CD4-positive, alpha-beta T cell treated with Interleukin-10 for 1 hour (primary cell): ENCODE data around the gene TRIP4.
"Not testable (repeated sequence)": the region's sequence is repeated elsewhere in the genome, so short reads cannot be mapped to it uniquely, and the experiment has no call there.

Experiments
- DNase-seq: peaks from one replicate; pipeline ENCODE4 v3.0.0-alpha.2; 2020

TRIP4 gene

DNA sequence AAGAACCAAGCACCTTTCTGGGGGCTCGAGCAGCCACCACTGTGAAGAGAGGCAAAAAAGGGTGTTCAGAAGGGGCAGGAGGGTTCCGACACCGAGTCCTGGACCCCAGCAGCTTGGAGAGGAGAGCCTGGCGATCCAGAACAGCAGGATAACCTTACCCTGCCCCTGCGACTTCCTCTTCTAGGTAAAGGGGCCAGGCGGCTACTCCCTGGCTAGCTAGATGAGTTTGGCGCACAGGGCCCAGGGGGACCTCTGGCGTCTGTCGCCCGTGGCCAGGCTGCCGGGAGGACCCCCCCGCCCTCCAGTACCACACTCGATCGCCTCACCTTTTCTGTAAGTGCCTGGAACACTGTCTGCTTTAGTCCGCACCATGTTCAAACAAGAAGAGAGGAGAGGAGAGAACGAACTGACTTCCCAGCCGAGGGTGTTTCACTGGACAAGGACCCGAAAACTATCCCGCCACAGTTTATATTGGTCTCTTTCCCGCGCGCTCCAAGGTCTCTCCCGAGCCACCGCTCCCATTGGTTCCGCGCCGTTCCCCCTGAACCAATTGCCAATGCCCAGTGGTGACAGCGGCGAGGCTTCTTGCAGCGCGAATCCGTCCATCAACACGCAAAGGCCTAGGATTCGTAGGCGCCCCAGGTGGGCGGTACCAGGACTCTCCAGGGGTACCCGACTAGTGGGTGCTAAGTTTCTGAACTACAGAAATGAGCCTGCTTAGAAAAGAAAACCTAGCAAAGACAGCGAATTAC is 6.5 kb upstream of the TRIP4 start, which contains the start of gene PCLAF:
TSS of gene PCLAF (minus strand) at position 442 of the 752 bp plus-strand sequence. CDS start at position 372, 70 bp downstream.
- peak; percentile 93 for DNase-seq

DNA sequence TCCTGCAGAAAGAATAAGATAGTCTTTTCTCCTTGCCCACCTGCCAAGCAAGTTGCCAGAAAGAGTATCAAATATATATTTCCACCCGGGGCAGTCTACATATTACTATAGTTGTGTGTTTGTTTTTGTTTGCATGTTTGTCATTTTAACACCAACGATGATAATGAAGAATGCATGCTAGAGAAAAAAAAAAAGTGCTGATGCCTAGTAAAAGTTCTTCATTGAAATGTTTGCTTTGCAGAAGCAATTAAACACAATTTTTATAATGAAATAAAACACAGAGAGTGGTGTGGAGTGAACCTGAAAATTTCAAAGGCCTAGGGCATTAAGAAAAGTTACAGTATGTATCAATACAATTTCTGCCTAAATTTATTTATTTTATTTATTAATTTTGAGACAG is 3.9 kb upstream of the TRIP4 start:
- DNase-seq: no peak

DNA sequence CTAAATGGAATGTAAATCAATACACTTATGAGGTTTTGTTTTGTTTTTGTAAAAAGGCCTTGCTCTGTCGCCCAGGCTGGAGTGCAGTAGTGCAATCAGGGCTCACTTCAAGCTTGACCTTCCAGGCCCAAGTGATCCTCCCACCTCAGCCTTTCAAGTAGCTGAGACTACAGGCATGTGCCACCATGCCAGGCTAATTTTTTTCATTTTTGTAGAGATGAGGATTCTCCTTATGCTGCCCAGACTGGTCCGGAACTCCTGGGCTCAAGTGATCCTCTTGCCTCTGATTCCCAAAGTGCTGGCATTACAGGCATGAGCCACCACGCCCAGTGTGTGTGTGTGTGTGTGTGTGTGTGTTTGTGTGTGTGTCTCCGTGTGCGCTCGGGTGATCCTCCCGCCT is 1.3 kb upstream of the TRIP4 start:
- DNase-seq: no peak

DNA sequence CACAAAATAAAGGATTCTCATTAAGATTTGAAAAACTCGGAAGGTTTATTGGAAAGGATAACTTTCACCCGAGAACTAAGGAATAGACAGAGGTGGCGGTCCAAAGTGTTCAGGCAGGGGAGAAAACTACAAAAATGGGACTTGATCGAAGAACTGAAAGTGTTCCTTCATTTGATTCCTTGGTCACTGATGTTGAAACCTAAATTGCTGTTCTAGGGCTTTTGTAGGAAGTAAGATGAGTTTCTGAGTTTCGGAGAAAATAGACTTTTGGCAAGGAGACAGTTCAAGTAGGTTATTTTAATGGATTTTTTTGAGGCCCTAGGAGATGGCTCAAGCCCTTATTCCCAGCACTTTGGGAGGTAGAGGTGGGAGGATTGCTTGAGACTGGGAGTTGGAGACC is 1.4 kb downstream of the TRIP4 start:
- no peak for DNase-seq

DNA sequence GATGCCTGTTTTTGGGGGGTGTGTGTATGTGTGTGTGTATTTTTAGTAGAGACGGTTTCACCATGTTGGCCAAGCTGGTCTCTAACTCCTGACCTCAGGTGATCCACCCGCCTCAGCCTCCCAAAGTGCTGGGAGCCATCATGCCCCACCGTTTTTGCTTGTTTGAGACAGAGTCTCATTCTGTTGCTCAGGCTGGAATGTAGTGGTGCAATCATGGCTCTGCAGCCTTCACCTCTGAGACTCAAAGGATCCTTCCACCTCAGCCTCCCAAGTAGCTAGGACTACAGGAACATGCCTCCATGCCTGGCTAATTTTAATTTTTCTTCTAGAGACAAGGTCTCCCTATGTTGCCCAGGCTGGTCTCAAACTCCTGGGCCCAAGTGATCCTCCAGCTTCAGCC is 4.8 kb downstream of the TRIP4 start:
- not testable (repeated sequence) for DNase-seq

DNA sequence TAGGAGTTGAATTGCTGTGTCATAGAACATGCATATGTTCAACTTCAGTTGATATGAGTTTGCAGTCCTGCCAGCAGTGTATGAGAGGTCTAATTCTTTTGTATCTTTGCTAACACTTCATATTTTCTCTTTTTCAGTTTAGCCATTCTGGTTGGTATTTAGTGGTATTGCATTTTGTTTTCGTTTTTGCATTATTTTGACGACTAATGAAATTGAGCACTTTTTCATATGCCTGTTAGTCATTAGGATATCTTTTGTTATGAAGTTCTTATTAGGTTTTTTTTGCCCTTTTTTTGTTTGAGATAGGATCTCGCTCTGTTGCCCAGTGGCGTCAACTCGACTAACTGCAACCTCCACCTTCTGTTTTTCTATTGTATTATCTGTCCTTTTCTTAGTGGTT is 9.2 kb downstream of the TRIP4 start:
- no peak for DNase-seq

DNA sequence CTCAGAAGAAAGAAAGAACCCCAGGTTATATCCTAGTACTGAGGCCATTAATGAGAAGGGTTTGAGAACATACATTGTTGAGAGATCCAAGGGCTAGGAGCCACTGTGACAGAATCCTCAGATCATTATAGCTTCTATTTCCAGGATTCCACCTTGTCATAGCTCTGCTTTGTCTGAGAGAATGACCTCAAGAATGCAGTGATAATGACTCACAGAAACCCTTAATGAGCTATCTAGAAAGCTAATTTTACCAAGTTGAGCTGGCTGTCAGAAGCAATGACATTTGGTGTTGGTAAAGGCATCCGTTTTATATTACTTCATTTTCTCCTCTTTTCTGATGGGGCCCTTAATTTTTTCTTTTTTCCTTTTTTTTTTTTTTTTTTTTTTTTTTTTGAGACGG is 10.9 kb downstream of the TRIP4 start:
- DNase-seq: no peak

DNA sequence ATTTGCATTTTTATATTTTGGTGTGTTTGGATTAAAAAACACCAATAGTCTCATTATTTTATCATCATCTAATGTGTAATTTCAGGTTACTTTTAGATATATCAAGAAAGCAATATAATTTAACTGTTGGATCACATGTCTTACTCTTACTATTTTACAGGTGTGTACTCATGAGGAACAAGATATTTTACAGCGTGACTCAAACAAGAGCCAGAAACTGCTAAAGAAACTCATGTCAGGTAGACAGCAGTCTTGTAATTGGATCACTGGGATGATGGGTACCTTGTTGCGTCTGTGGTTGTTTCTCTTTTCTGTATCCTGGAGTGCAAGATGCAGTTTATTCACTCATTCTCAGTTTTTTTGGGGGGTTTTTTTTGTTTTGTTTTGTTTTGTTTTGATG is 12.9 kb downstream of the TRIP4 start:
- DNase-seq: no peak

DNA sequence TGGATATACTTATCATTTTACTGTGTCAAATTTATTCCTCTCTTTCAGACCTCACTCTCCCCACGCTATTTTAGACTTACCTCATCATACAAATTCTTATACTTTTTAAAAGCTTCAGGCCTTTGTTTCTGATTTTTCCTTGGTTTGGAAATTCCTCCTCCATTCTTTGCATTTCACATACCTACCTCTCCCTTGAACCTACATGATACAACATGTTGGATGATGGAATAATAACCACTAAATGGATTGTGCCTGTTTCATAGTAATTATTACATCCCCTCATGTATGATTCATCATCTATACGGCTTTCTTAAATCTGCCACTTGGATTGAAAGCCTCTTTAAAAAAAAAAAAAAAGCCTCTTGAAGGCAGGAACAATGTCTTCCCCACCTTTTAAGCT is 24.6 kb downstream of the TRIP4 start:
- DNase-seq: no peak

DNA sequence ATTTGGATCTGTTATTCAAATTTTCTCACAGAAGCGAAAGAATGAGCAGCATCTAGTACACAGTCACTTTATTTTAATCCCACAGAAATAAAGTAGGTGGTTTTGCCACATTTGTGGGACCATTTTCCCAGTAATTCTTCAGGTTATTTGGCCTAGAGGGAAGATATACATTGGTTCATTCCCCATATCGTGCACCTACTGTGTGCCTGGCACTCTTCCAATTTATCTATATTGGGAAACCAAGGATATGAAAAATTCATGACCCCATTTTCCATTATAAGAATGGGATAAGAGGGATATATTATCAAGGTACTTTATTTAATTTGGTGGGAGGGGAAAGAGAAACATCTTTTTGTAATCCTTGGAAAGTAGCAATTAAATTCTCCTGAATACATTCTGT is 35.1 kb downstream of the TRIP4 start:
- DNase-seq: no peak

DNA sequence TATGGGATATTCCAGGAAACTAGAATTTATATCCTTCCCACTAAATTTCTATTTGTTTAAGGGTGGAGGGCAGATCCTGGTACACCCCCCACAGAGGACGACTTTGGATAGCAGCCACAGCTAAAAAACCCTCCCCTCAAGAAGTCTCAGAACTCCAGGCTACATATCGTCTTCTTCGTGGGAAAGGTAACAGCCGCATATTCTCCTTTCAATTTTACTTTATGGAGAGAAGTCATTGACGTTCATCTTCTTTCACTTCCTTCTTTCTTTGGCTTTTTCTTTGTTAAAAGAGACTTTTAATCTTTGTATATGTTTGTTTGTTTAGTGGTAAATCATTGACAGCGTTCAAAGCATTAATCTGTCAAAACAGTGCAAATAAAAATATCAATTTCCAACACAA is 36.3 kb downstream of the TRIP4 start:
- no peak for DNase-seq

DNA sequence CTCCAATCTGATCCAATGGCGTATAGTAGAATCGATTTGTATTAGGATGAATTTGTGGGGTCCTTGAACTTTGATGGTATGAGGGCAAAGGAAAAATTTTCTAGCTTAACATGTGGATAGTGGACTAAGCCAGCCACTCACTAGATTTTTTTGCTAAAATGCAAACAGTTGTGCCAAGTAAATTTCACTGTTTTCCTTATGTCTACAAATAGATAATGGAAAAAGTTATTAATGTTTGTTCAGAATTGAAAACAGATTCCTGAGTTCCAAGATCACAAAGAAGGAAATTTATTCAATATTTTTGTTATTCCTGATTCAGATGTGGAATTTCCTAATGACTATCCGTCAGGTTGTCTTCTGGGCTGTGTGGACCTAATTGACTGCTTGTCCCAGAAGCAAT is 37.6 kb downstream of the TRIP4 start:
- no peak for DNase-seq

DNA sequence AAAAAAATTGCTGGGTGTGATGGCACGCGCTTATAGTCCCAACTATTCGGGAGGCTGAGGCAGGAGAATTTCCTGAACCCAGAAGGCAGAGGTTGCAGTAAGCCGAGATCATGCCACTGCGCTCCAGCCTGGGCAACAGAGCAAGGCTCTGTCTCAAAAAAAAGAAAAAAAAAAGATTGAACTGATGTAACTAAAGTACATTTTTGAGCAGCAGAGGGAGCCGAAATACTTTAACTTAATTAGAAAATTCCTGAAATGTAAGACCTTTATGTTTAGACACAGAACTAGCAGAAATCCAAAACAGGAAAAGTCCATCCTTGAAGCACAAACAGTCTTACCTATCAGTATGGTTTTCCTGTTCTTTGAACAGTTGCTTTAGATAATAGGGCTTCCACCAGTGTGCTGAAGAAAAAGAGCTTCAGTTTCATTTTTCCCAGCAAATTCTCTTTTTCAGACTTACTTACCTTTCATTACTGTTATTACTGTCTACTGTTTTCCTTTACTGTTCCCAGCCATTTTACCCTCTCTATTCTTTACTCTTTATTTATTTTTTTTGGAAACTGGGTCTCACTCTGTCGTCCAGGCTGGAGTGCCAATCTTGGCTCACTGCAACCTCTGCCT is 39.3 kb downstream of the TRIP4 start:
- DNase-seq: peak; percentile 29

DNA sequence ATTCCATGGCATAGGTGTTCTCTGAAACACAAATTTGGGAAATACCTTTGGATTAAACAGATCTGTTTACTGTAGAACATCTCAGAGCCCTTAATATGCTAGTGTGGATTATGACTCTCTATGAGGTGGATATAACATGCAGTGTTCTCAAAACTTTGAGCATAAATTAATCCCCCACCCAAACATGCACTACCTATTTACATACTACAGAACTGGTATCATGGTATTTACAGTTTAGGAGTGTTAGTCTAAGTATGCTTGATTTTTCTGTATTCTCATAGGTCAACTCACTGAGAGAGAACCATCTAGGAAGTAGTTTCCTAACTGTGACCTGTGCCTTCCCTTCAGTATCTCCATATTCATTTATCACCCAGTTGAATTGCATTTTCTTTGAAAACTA is 41.8 kb downstream of the TRIP4 start:
- DNase-seq: no peak

DNA sequence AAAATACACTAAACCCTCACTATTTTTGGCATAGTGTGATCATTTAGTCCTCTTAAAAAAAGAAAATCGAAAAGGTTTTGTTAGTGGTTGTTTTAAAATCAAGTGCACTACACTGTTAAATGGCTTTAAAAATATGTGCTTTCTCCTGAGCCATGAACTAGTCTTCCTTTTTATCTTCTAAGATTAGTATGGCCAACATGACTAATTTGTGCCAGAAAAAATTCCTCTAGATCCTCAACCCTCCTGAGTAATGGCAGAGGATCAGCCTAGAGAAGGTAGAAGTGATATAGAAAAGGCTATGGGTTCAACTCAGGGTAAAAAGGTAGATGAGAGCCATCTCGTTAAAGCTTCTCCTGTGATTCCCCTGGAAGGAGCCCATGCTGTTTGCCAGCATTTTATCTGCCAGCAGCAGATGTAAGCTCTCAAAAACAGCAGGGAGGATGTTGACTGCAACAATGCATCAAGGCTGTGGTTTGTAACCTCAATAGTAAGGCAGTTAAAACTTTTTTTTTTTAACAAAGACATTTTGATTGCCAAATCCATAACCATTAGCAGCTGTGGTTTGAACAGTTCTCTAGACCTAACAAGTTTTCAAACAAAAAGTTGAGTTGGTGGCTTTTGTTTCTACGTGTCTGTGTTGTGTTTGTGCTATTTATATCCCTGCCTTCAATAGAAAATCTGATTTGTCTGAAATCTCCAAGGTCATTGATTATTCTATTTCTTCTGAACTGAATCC is 42.5 kb downstream of the TRIP4 start:
- DNase-seq: peak; percentile 67

DNA sequence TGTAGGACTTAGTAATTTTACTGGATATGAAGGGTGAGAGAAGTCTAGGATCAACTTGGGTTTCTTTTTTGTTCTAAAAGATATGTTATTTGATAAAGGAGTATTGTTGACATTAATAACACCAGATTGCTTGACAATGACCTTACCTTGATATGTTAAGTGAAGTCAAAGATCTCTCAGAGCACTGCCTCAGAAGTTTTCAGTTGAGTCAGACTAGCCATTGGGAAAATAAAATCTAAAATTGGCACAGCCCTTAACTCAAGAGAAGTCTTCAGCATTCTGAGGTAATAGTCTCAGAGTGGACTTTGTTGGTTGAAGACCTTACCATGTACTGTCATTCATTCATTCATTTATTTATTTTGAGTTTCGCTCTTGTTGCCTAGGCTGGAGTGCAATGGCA is 50.3 kb downstream of the TRIP4 start:
- DNase-seq: no peak

DNA sequence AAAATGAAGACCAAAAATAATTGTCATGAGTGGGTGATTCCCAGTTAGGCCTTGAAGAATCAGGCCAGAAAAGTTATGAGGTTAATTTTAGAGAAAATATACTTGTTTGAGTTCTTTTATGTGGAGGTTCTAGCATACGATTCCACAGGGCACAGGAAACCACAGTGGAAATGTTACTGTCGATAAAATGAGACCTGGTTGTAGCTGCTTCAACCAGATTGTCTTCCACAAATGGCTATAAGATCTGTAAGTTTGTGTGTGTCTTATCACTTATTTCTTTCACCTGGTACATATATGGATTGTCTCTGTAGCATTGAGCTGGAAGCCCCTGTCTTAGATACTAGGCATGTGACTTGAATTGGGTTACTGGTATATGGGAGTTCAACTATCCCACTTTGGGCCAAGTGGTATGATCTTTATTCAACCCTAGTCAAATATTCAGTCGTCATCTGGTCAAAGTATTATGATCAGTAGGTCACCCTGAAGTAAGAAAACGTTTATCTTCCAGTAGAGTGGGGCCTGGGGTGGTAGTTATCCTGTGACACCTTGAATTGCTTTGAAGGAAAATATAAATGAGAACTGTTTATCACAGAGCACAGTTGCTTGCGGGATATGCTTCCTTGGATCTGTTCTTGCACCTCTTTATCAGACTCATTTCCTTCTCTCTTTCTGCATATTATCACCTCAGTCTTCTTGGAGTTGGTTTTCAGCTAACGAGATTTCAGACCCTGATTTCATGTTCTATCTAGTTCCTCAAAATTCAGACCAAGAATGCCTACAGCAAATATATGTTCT is 51.2 kb downstream of the TRIP4 start:
- no peak for DNase-seq

DNA sequence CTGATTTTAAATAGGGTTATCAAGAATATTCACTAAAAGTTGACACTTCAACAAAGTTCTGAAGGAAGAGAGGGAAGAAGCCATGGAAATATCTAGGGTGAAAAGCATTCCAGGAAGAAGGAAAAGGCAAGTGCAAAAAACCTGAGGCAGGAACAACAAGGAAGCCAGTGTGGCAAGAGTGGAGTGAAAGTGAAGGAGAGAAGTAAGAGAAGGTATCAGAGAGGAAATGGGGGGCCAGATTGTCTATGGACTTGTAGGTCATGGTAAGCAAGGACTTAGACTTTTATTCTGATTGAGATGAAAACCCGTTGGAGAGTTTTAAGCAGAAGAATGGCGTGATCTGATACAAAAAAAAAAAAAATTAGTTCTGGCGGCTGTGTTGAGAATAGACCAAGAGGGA is 54.2 kb downstream of the TRIP4 start:
- DNase-seq: no peak

DNA sequence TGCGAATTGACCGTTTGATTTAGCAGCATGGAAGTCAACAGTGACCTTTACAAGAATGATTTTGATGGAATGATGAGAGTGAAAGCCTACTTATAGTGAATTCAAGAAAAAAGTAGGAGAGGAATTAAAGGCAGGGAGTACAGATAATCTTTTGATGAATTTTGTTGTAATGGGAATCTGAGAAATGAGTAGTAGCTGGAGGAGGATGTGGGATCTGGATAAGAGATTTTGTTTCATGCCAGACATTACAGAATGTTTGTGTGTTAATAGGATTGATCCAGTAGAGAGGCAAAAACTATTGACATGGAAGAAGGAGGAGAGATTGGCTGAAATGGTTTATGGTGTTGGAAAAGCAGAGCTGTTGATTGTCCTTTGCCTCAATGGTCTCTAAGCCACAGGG is 55.4 kb downstream of the TRIP4 start:
- DNase-seq: no peak

DNA sequence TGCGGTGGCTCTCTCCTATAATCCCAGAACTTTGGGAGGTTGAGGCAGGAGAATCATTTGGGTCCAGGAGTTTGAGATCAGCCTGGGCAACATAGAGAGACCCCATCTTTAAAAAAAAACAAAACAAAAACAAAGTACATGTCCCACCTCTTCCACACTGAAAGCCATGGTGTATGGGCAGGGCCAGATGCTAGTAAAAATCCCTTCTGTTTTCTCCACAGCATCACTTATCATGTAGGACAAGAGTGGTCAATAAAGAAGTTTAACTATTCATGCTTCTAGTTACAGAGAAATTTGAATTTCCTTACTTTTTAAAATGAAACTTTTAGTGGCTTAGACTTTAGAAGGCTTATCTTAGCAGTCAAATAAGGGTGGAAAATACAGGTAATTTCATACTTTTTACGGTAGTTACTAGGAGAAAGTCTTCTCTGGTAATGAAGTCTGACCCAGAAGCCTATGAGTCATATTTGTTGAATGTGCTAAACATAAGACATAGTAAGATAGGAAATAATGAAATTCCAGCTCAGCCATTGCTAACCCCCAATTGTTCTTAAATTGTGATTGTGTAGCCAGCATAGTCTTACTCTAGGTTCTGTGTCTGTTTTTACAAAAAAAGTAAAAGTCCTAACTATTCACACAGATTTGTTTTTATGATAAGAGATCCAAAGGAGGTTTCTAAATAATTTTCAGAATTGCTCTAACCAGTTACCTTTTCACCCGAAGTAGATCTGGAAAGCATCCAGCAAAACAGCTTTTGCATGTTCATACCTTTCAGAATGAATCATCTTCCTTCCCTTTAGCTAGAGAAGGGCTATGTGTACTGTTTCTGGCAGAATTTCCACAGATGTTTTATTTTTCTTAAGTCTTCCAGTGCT is 56.3 kb downstream of the TRIP4 start:
- DNase-seq: no peak

DNA sequence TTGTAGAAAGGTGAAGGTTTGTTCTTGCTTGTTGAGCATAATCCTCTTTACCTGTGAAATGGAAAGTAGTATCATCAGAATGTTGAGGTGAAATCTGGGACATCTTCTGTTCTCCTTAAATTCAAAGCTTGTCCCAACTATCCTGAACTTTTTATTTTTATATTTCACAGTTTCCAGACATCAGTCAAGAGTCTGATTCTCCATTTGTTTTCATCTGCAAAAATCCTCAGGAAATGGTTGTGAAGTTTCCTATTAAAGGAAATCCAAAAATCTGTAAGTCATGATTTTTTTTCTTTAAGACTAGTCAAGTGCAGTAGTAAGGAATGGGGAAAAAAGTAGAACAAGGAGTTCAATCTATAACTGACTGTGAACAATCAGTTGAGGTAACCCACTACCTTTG is 57.2 kb downstream of the TRIP4 start:
- DNase-seq: no peak
